Measurements from ENCODE around the gene RASL10A. TPM values are rescaled to one million over a fixed set of nuclear protein-coding genes. Genes with fewer than 3 reads are reported as not detected.

RASL10A gene
- total RNA-seq, 2 donors from 2014 or later = 0.42 to 1.3 TPM

DNA sequence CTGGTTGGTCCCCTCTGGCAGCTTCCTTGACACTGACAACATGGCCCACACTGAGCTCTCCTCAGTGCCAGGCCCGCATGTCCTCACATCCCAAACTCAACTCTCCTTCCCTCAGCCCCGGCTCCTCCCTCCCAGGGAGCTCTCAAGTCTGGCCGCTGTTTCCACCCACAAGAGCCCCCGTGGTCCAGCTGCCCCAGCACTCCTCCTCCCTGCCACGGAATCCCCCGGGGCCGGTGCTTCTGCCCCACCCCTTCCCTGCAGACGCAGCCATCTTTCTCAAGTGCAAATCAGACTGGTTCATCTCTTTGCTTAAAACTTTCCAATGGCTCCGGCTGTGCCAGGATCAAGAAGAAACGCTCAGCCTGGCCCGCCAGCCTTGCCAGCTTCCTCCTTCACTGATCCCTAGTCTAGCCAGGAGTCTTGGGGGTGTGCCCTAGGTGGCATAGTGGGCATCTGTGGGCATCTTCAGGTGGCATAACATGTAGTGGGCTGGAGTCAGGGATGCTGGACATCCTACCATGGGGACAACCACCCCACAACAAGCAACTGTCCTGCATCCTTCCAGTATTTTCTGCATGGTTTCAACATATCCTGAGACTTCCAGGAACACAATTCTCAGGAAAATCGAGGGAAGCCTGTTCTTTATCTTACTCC, 22.3 kb upstream of the RASL10A start:
- H3K27ac ChIP-seq = no peak overlapping the region
- intact Hi-C loops (cut with DNase I) = no loop called here
- H3K36me3 ChIP-seq = peaks cover 21% of the 10 kb centered on the region
- H3K27me3 ChIP-seq = no peaks in the 10 kb centered on the region
- TF ChIP-seq, protein P1, sequence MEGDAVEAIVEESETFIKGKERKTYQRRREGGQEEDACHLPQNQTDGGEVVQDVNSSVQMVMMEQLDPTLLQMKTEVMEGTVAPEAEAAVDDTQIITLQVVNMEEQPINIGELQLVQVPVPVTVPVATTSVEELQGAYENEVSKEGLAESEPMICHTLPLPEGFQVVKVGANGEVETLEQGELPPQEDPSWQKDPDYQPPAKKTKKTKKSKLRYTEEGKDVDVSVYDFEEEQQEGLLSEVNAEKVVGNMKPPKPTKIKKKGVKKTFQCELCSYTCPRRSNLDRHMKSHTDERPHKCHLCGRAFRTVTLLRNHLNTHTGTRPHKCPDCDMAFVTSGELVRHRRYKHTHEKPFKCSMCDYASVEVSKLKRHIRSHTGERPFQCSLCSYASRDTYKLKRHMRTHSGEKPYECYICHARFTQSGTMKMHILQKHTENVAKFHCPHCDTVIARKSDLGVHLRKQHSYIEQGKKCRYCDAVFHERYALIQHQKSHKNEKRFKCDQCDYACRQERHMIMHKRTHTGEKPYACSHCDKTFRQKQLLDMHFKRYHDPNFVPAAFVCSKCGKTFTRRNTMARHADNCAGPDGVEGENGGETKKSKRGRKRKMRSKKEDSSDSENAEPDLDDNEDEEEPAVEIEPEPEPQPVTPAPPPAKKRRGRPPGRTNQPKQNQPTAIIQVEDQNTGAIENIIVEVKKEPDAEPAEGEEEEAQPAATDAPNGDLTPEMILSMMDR (IDR thresholded peaks at IDR 0.05) = no peak
- no peak overlapping the region for H3K9ac ChIP-seq (ENCODE audit: low read depth in 2 of 2, low read length in 2 of 2)
- no peaks in the 10 kb centered on the region for H3K4me1 ChIP-seq
- H3K4me3 ChIP-seq = no peak overlapping the region
- H3K9me3 ChIP-seq = no peaks in the 10 kb centered on the region
- no peak for DNase-seq

DNA sequence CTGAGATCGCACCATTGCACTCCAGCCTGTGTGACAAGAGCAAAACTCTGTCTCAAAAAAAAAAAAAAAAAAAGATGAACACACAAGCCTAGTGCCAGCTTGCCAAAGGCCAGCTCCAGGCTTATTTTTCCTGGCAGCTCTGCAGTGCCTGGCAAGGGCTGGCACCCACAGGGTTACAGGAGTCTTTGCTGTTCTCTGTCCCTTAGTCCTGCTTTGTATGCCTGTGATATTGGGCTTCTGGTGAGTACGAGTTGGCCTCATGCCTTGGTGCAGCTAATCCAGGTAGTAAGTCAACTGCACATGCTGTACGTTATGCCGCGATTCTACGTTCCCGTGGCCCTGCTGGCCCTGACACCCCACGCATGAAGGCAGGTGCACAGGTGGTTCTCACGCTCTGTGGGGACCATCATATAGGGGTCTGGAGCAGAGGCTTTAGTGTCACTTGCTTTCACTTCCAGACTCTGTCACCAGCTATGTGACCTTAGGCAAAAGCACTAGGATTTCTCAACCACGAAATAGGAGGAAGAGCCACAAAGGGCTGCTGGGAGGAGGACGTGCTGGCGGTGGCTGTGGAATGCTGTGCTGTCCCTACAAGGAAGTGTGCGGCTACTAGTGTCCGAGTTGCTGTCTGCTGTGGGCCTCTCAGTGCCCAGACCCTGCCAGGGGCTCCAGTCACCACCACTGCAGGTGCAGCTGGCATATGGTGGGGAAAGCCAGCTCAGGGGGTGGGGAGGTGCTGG, 21.4 kb upstream of the RASL10A start:
- Histone ChIP-seq H3K4me3 (no peak overlapping the region), H3K4me1 (no peaks in the 10 kb centered on the region), H3K9ac (ENCODE audit: low read depth in 2 of 2, low read length in 2 of 2) (no peak overlapping the region), H3K27ac (no peak overlapping the region), H3K36me3 (peaks cover 21% of the 10 kb centered on the region), H3K9me3 (no peaks in the 10 kb centered on the region), H3K27me3 (no peaks in the 10 kb centered on the region)
- no peak for DNase-seq
- TF ChIP-seq, protein P1 (IDR thresholded peaks at IDR 0.05) = no peak
- intact Hi-C loops (cut with DNase I) = no loop called here

DNA sequence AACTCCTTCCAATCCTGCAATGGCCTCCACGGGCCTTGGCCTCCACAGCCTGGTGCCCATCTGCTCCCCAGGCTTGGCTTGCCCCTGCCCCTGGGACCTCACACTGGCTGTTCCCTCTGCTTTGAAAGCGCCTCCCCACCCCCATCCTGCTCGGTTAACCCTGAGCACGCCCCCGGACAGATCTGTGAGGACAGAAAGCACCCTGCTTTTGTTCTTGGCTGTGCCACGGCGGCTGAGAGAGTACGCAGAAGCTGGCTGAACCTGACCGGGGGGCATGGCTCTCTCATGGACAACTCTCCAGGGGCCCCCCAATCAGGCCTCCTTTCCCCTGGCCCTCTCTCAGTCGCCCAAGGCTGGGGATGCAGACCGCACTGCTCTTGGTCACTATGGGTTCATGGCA, 20.2 kb upstream of the RASL10A start:
- TF ChIP-seq, protein P1 (IDR thresholded peaks at IDR 0.05) = no peak
- DNase-seq = no peak
- H3K4me3 ChIP-seq = no peak overlapping the region
- no peak overlapping the region for H3K9ac ChIP-seq (ENCODE audit: low read depth in 2 of 2, low read length in 2 of 2)
- H3K27ac ChIP-seq = no peak overlapping the region
- no peaks in the 10 kb centered on the region for H3K9me3 ChIP-seq
- peaks cover 17% of the 10 kb centered on the region for H3K36me3 ChIP-seq
- H3K27me3 ChIP-seq = no peaks in the 10 kb centered on the region
- intact Hi-C loops (cut with DNase I) = no loop called here
- H3K4me1 ChIP-seq = no peaks in the 10 kb centered on the region

DNA sequence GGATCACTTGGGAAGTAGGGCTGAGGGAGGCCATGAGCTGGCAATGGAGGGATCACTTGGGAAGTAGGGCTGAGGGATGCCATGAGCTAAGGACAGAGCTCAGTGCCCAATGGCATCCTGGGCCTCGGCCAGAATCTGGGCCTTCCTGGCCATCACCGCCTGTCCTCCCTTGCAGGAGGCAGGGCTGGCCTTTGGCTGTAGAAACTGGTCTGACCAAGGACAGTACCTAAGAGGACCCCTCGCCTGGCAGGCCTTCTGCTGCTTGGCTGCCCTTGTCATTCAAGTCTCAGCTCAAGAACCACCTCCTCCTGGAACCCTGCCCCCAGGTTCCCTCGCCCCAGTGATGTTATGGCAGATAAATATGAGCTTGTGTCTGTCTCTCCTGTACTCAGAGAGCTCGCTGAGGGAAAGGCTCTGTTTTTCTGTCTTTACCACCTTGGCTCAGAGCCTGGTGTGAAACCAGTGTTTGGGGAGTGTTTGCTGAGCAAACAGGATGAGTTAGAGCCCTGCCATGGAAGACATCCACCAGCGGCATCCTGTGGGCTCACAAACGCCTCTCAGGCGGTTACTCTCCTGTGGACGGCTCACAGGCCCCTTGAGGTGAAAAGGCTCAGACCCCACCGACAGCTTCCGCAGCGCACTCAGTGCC, 19.3 kb upstream of the RASL10A start:
- DNase-seq = no peak
- TF ChIP-seq, protein P1 (IDR thresholded peaks at IDR 0.05) = no peak
- Histone ChIP-seq H3K4me3 (no peak overlapping the region), H3K4me1 (no peaks in the 10 kb centered on the region), H3K9ac (ENCODE audit: low read depth in 2 of 2, low read length in 2 of 2) (no peak overlapping the region), H3K9me3 (no peaks in the 10 kb centered on the region), H3K36me3 (peaks cover 15% of the 10 kb centered on the region), H3K27me3 (no peaks in the 10 kb centered on the region), H3K27ac (no peak overlapping the region)
- intact Hi-C loops (cut with DNase I) = no loop called here

DNA sequence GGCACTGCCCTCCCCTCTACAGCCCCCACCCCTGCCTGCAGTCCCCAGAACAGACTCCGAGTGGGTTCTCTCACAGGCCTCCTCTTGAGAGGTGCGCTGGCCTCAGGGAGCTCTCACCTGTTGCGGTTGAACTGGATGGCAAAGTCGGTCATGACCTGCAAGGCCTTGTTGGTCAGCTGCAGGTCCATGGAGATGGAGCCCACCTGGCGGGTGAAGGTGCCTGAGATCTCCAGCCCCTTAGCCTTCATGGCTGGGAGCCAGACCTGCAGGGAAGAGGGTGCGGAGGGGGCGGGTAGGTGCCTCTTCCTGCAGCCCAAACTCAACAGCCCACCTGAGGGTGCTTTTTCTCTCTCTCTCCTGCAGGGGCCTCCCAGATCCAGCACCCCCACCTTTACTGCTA, 18.7 kb upstream of the RASL10A start:
- TF ChIP-seq, protein P1 (IDR thresholded peaks at IDR 0.05) = no peak
- no peaks in the 10 kb centered on the region for H3K27me3 ChIP-seq
- intact Hi-C loops (cut with DNase I) = no loop called here
- peaks cover 12% of the 10 kb centered on the region for H3K36me3 ChIP-seq
- no peak for DNase-seq
- no peak overlapping the region for H3K27ac ChIP-seq
- H3K9ac ChIP-seq (ENCODE audit: low read depth in 2 of 2, low read length in 2 of 2) = no peak overlapping the region
- H3K4me3 ChIP-seq = no peak overlapping the region
- no peaks in the 10 kb centered on the region for H3K9me3 ChIP-seq
- H3K4me1 ChIP-seq = no peaks in the 10 kb centered on the region
